H9 (cell line): ENCODE results near the gene COMMD1. TPM values are rescaled to one million over a fixed set of nuclear protein-coding genes. Genes with fewer than 3 reads are reported as not detected.
A peak's percentile ranks its signal among the peaks of the same experiment; 100 is the strongest.

Source experiments
- DNase-seq: peaks from one replicate; pipeline ENCODE4 v3.0.0-alpha.2; 2017
- H2AFZ ChIP-seq: one replicate; pipeline ENCODE4 v1.6.1; 2013; ENCODE audit warnings: mild to moderate bottlenecking, low read length, control low read depth, moderate library complexity
- H2AK5ac ChIP-seq: 2 replicates; pipeline ENCODE4 v1.6.1; 2013; ENCODE audit warnings: low read length, control low read depth, mixed read lengths; ENCODE audit not compliant: insufficient read length
- H2BK120ac ChIP-seq: one replicate; pipeline ENCODE4 v1.6.1; 2013; ENCODE audit warnings: low read depth, mild to moderate bottlenecking, low read length, control low read depth, inconsistent platforms; ENCODE audit not compliant: poor library complexity, severe bottlenecking
- H2BK12ac ChIP-seq: 2 replicates; pipeline ENCODE4 v1.6.1; 2013; ENCODE audit warnings: low read length, control low read depth, mixed read lengths, low read depth; ENCODE audit not compliant: insufficient read length
- H2BK15ac ChIP-seq: 2 replicates; pipeline ENCODE4 v1.6.1; 2013; ENCODE audit warnings: low read depth, low read length, control low read depth
- H2BK20ac ChIP-seq: one replicate; pipeline ENCODE4 v1.6.1; 2013; ENCODE audit warnings: low read depth, mild to moderate bottlenecking, low read length, control low read depth, inconsistent platforms; ENCODE audit not compliant: poor library complexity, severe bottlenecking
- H2BK5ac ChIP-seq: 2 replicates; pipeline ENCODE4 v1.6.1; 2013; ENCODE audit warnings: low read length, control low read depth, mixed read lengths; ENCODE audit not compliant: insufficient read length
- H3K14ac ChIP-seq: 2 replicates; pipeline ENCODE4 v1.6.1; 2013; ENCODE audit warnings: low read length, control low read depth; ENCODE audit not compliant: insufficient read depth
- H3K18ac ChIP-seq: 2 replicates; pipeline ENCODE4 v1.6.1; 2013; ENCODE audit warnings: low read depth, mild to moderate bottlenecking, mixed read lengths, low read length, control low read depth; ENCODE audit not compliant: insufficient read length
- H3K23ac ChIP-seq: 2 replicates; pipeline ENCODE4 v1.6.1; 2013; ENCODE audit warnings: low read length, control low read depth, mixed read lengths, low read depth; ENCODE audit not compliant: insufficient read length
- H3K23me2 ChIP-seq: 2 replicates; pipeline ENCODE4 v1.6.1; 2013; ENCODE audit warnings: low read depth, mild to moderate bottlenecking, mixed read lengths, low read length, control low read depth; ENCODE audit not compliant: insufficient read length, poor library complexity, severe bottlenecking
- H3K27ac ChIP-seq: 2 replicates; pipeline ENCODE4 v1.5.1; 2013; ENCODE audit warnings: low read length, control low read depth, mixed read lengths, low read depth; ENCODE audit not compliant: insufficient read length
- H3K27me3 ChIP-seq: 2 replicates; pipeline ENCODE4 v1.6.1; 2013; ENCODE audit warnings: low read length, control low read depth, inconsistent platforms; ENCODE audit not compliant: insufficient read depth
- H3K4ac ChIP-seq: 2 replicates; pipeline ENCODE4 v1.6.1; 2013; ENCODE audit warnings: low read depth, mild to moderate bottlenecking, control low read depth, inconsistent platforms, low read length, moderate library complexity
- H3K4me1 ChIP-seq: 2 replicates; pipeline ENCODE4 v1.6.1; 2013; ENCODE audit warnings: low read length, control low read depth, inconsistent platforms; ENCODE audit not compliant: insufficient read depth
- H3K4me2 ChIP-seq: 2 replicates; pipeline ENCODE4 v1.6.1; 2013; ENCODE audit warnings: low read length, control low read depth, mixed read lengths; ENCODE audit not compliant: insufficient read length, insufficient read depth
- H3K56ac ChIP-seq: 2 replicates; pipeline ENCODE4 v1.6.1; 2013; ENCODE audit warnings: low read depth, mild to moderate bottlenecking, mixed read lengths, low read length, control low read depth; ENCODE audit not compliant: insufficient read length
- H3K79me1 ChIP-seq: 2 replicates; pipeline ENCODE4 v1.6.1; 2013; ENCODE audit warnings: low read depth, mild to moderate bottlenecking, moderate library complexity, low read length, control low read depth, inconsistent platforms; ENCODE audit not compliant: insufficient read depth, poor library complexity, severe bottlenecking
- H3K79me2 ChIP-seq: 2 replicates; pipeline ENCODE4 v1.6.1; 2013; ENCODE audit warnings: low read length, control low read depth, inconsistent platforms; ENCODE audit not compliant: insufficient read depth
- H3K9ac ChIP-seq: 2 replicates; pipeline ENCODE4 v1.6.1; 2013; ENCODE audit warnings: low read length, control low read depth, mixed read lengths; ENCODE audit not compliant: insufficient read length; ENCODE audit errors: extremely low read depth
- H3K9me3 ChIP-seq: one replicate; pipeline ENCODE4 v1.6.1; 2013; ENCODE audit warnings: low read depth, low read length, inconsistent platforms; ENCODE audit not compliant: control insufficient read depth
- H3T11ph ChIP-seq: one replicate; pipeline ENCODE4 v1.6.1; 2013; ENCODE audit warnings: mild to moderate bottlenecking, low read length, control low read depth, inconsistent platforms
- H4K20me1 ChIP-seq: one replicate; pipeline ENCODE4 v1.6.1; 2013; ENCODE audit not compliant: control insufficient read depth, insufficient read length, insufficient read depth
- H4K5ac ChIP-seq: 2 replicates; pipeline ENCODE4 v1.6.1; 2013; ENCODE audit warnings: low read depth, mild to moderate bottlenecking, mixed read lengths, low read length, control low read depth; ENCODE audit not compliant: insufficient read length
- H4K8ac ChIP-seq: replicated peaks from 2 replicates; pipeline ENCODE4 v1.6.1; 2013; ENCODE audit warnings: low read length, control low read depth, mixed read lengths, low read depth; ENCODE audit not compliant: insufficient read length
- H4K91ac ChIP-seq: 2 replicates; pipeline ENCODE4 v1.6.1; 2013; ENCODE audit warnings: low read depth, mild to moderate bottlenecking, moderate library complexity, mixed read lengths, low read length, control low read depth; ENCODE audit not compliant: insufficient read length
- H3K27ac Mint-ChIP-seq, 3 experiments: 2 replicates in 2 of 3; 3 replicates in 1 of 3; pipeline ENCODE4 v1.8.0; 2020 to 2021; ENCODE audit warnings: mixed read lengths in 3 of 3, mild to moderate bottlenecking in 1 of 3, moderate library complexity in 1 of 3
- H3K27me3 Mint-ChIP-seq: 2 replicates; pipeline ENCODE4 v1.8.0; 2021; ENCODE audit warnings: low read depth, mild to moderate bottlenecking, moderate library complexity, mixed read lengths
- H3K36me3 Mint-ChIP-seq, 3 experiments: 2 replicates in 2 of 3; 3 replicates in 1 of 3; pipeline ENCODE4 v1.8.0; 2020 to 2021; ENCODE audit warnings: low read depth in 3 of 3, mixed read lengths in 3 of 3; ENCODE audit not compliant: insufficient read depth in 1 of 3
- H3K4me1 Mint-ChIP-seq, 2 experiments: 2 replicates each; pipeline ENCODE4 v1.8.0; 2020; ENCODE audit warnings: mixed read lengths in 2 of 2
- H3K4me3 Mint-ChIP-seq, 2 experiments: 2 replicates in 1 of 2; 3 replicates in 1 of 2; pipeline ENCODE4 v1.8.0; 2020 to 2021; ENCODE audit warnings: mild to moderate bottlenecking in 2 of 2, mixed read lengths in 2 of 2, moderate library complexity in 1 of 2
- H3K9me3 Mint-ChIP-seq, 2 experiments: 2 replicates in 1 of 2; 3 replicates in 1 of 2; pipeline ENCODE4 v1.8.0; 2020; ENCODE audit warnings: mild to moderate bottlenecking in 2 of 2, mixed read lengths in 2 of 2, moderate library complexity in 1 of 2
- CTCF ChIP-seq: fragments of 200-600 bp; sonication (generic); conservative IDR thresholded peaks from 3 replicates; pipeline ENCODE4 v1.8.0; 2021; ENCODE audit warnings: antibody characterized with exemption, mild to moderate bottlenecking
- WGBS: extraction: QIAGEN DNeasy Blood & Tissue Kit; methylation state at CpG from one replicate; pipeline ENCODE4 v1.1.7; 2013; ENCODE audit warnings: missing lambda C conversion rate, low lambda C conversion rate, mixed read lengths; ENCODE audit not compliant: insufficient read length; ENCODE audit errors: extremely low coverage; 5-methylcytosine and 5-hydroxymethylcytosine counted together
- total RNA-seq: library from RNA; stranded (reverse); gene quantifications from 2 replicates; pipeline ENCODE4 v1.2.1, GENCODE V29; 2021

The COMMD1 gene
- total RNA-seq, 1 experiment from 2014 or later = 31.5 TPM

GRCh38 chr2:61995065-61995464 lies 89.6 kb downstream of the COMMD1 start:
- no peak overlapping the region for H3K4me3 Mint-ChIP-seq
- Histone ChIP-seq H4K91ac (no peak overlapping the region), H3K27ac (no peak overlapping the region), H2BK120ac (no peak overlapping the region), H2BK20ac (no peak overlapping the region), H3K4ac (no peak overlapping the region), H4K8ac (no peak overlapping the region), H2AK5ac (no peak overlapping the region), H2BK5ac (no peak overlapping the region), H4K5ac (no peak overlapping the region), H3K4me1 (no peaks in the 10 kb centered on the region), H2AFZ (no peak overlapping the region), H3K9ac (no peak overlapping the region), H3T11ph (no peak overlapping the region), H3K27me3 (no peaks in the 10 kb centered on the region), H3K56ac (no peak overlapping the region), H3K79me1 (no peaks in the 10 kb centered on the region), H3K23me2 (no peaks in the 10 kb centered on the region), H3K18ac (peak overlapping the region; percentile 48), H3K9me3 (no peaks in the 10 kb centered on the region), H2BK15ac (no peak overlapping the region), H3K23ac (no peak overlapping the region), H3K4me2 (no peak overlapping the region), H3K14ac (no peak overlapping the region), H3K79me2 (no peaks in the 10 kb centered on the region), H4K20me1 (no peaks in the 10 kb centered on the region), H2BK12ac (no peak overlapping the region)
- WGBS = no CpG with 5 or more reads among the region's 4 CpGs
- no peaks in the 10 kb centered on the region for H3K9me3 Mint-ChIP-seq
- H3K4me1 Mint-ChIP-seq = peaks cover 3 to 8% of the 10 kb centered on the region in 2 experiments; a peak in 3 of 4 replicates
- no peak for DNase-seq
- no peaks in the 10 kb centered on the region for H3K36me3 Mint-ChIP-seq
- no peak for TF ChIP-seq CTCF
- H3K27ac Mint-ChIP-seq = 0 out of 7 replicates have a peak overlapping the region, but pooled peaks of 1 of the 3 experiments have one; percentile 9
- no peaks in the 10 kb centered on the region for H3K27me3 Mint-ChIP-seq
